ENCODE data around the gene METTL22. TPM values are rescaled to one million over a fixed set of nuclear protein-coding genes. Genes with fewer than 3 reads are reported as not detected.

METTL22 gene
- total and polyA plus RNA-seq, 4 donors = 17.9 to 39.4 (median 32.4) TPM

DNA sequence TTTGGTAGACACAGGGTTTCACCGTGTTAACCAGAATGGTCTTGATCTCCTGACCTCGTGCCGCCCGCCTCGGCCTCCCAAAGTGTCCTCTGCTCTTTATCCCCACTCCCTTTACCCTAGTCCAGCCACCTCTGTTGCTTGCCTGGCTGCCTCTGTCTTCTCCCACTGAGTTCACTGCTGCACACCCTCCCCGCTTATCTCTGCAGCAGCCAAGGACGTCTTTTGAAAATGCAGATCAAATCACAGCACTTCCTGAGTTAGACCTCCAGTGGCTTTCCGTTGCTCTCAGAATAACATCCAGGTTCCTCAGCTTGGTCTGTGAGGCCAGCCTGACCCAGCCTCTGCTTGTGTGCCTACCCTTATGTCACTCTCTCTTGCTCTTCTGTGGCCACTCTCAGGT is 5.4 kb downstream of the METTL22 start:
- WGBS, 2 donors = 90 to 91% methylated on average over 8 of the region's 8 CpGs
- peaks cover 22 to 54% (median 45%) of the 10 kb centered on the region in 4 donors for H3K36me3 ChIP-seq (ENCODE audit: control insufficient read depth in 4 of 4, insufficient read depth in 4 of 4, low read length in 4 of 4)
- TF ChIP-seq, protein P1, sequence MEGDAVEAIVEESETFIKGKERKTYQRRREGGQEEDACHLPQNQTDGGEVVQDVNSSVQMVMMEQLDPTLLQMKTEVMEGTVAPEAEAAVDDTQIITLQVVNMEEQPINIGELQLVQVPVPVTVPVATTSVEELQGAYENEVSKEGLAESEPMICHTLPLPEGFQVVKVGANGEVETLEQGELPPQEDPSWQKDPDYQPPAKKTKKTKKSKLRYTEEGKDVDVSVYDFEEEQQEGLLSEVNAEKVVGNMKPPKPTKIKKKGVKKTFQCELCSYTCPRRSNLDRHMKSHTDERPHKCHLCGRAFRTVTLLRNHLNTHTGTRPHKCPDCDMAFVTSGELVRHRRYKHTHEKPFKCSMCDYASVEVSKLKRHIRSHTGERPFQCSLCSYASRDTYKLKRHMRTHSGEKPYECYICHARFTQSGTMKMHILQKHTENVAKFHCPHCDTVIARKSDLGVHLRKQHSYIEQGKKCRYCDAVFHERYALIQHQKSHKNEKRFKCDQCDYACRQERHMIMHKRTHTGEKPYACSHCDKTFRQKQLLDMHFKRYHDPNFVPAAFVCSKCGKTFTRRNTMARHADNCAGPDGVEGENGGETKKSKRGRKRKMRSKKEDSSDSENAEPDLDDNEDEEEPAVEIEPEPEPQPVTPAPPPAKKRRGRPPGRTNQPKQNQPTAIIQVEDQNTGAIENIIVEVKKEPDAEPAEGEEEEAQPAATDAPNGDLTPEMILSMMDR (IDR thresholded peaks at IDR 0.05; ENCODE audit: control extremely low read depth, extremely low read depth) = no peak
- H3K9me3 ChIP-seq (ENCODE audit: control insufficient read depth in 4 of 4, insufficient read depth in 3 of 4, low read length in 3 of 4) = no peaks in the 10 kb centered on the region
- no peak overlapping the region for H3K9ac ChIP-seq (ENCODE audit: insufficient read depth in 1 of 2, low read length in 2 of 2)
- no peaks in the 10 kb centered on the region for H3K27me3 ChIP-seq (ENCODE audit: control insufficient read depth in 3 of 3, insufficient read depth in 3 of 3, low read length in 2 of 3)
- H3K4me1 ChIP-seq (ENCODE audit: control insufficient read depth in 5 of 5, insufficient read depth in 5 of 5, low read length in 5 of 5) = peaks cover 2 to 14% (median 5%) of the 10 kb centered on the region in 5 donors
- H3K27ac ChIP-seq (ENCODE audit: low read depth in 1 of 2, low read length in 1 of 2) = no peak overlapping the region
- DNase-seq (no peak), ATAC-seq (ENCODE audit: insufficient read depth, low FRiP score) (no peak)
- no peak overlapping the region for H3K4me3 ChIP-seq

DNA sequence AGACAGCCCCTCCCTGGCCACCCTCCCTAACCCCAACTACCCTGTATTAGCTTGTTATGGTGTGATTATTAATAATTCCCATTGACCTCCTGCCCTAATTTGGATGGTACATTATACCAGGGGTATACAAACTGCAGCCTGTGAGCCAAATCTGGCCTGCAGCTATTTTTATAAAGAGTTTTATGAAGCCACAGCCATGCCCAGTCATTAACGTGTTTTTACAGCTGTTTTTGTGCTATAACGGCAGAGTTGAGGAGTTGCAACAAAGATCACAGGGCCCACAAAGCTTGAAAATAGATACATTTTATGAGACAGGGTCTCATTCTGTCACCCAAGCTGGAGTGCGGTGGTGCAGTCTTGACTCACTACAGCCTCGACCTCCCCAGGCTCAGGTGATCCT is 6.0 kb downstream of the METTL22 start:
- H3K4me3 ChIP-seq = no peak overlapping the region
- ATAC-seq (ENCODE audit: insufficient read depth, low FRiP score) (no peak), DNase-seq (no peak)
- no peaks in the 10 kb centered on the region for H3K27me3 ChIP-seq (ENCODE audit: control insufficient read depth in 3 of 3, insufficient read depth in 3 of 3, low read length in 2 of 3)
- no peak overlapping the region for H3K9ac ChIP-seq (ENCODE audit: insufficient read depth in 1 of 2, low read length in 2 of 2)
- WGBS, 2 donors = 83 to 95% methylated on average over 4 of the region's 4 CpGs
- H3K27ac ChIP-seq (ENCODE audit: low read depth in 1 of 2, low read length in 1 of 2) = no peak overlapping the region
- H3K9me3 ChIP-seq (ENCODE audit: control insufficient read depth in 4 of 4, insufficient read depth in 3 of 4, low read length in 3 of 4) = no peaks in the 10 kb centered on the region
- H3K36me3 ChIP-seq (ENCODE audit: control insufficient read depth in 4 of 4, insufficient read depth in 4 of 4, low read length in 4 of 4) = peaks cover 23 to 58% (median 48%) of the 10 kb centered on the region in 4 donors
- H3K4me1 ChIP-seq (ENCODE audit: control insufficient read depth in 5 of 5, insufficient read depth in 5 of 5, low read length in 5 of 5) = peaks cover 0 to 12% (median 5%) of the 10 kb centered on the region in 5 donors
- TF ChIP-seq, protein P1 (IDR thresholded peaks at IDR 0.05; ENCODE audit: control extremely low read depth, extremely low read depth) = no peak

DNA sequence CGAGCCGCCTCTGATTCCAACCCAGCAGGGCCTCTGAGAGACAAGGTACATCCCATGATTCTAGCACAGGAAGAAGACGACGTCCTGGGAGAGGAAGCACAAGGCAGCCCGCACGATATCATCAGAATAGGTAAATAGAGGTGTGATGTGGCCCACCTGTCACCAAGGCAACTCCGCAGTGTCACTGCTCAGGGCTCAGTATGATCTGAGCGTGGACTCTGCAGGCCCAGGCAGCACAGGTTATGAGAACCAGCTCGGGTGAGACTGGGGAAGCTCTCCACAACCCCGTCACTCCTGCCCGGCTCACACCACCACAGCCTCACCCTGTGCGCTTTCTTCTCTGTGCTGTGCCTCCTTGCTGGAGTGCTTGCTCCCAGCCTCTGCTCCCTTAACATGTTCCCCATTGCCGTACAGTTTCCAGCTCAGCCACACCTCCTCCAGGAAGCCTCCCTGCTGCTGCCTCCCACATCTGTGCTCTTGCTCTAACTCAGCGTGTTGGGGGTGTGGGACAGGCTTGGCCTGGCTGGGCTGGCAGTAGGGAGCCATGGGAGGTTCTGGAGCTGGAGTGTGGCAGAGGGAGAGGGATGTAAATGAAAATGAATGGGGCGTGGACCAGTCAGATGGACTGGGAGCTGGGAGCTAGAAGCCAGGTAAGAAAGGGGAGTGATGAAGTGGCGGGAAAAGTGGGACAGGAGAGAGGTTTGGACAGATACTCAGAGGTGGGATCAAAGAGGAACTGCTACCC is 7.7 kb downstream of the METTL22 start:
- Histone ChIP-seq H3K4me3 (no peak overlapping the region), H3K9ac (ENCODE audit: insufficient read depth in 1 of 2, low read length in 2 of 2) (no peak overlapping the region), H3K27me3 (ENCODE audit: control insufficient read depth in 3 of 3, insufficient read depth in 3 of 3, low read length in 2 of 3) (no peaks in the 10 kb centered on the region), H3K36me3 (ENCODE audit: control insufficient read depth in 4 of 4, insufficient read depth in 4 of 4, low read length in 4 of 4) (peaks cover 27 to 63% (median 55%) of the 10 kb centered on the region in 4 donors), H3K27ac (ENCODE audit: low read depth in 1 of 2, low read length in 1 of 2) (no peak overlapping the region), H3K4me1 (ENCODE audit: control insufficient read depth in 5 of 5, insufficient read depth in 5 of 5, low read length in 5 of 5) (no peaks in the 10 kb centered on the region), H3K9me3 (ENCODE audit: control insufficient read depth in 4 of 4, insufficient read depth in 3 of 4, low read length in 3 of 4) (no peaks in the 10 kb centered on the region)
- no peak for DNase-seq
- ATAC-seq (ENCODE audit: insufficient read depth, low FRiP score) = no peak
- 96% methylated on average over 16 of the region's 16 CpGs for WGBS, 2 donors
- TF ChIP-seq, protein P1 (IDR thresholded peaks at IDR 0.05; ENCODE audit: control extremely low read depth, extremely low read depth) = no peak
